ENCODE measurements around the gene SPO11.

DNA sequence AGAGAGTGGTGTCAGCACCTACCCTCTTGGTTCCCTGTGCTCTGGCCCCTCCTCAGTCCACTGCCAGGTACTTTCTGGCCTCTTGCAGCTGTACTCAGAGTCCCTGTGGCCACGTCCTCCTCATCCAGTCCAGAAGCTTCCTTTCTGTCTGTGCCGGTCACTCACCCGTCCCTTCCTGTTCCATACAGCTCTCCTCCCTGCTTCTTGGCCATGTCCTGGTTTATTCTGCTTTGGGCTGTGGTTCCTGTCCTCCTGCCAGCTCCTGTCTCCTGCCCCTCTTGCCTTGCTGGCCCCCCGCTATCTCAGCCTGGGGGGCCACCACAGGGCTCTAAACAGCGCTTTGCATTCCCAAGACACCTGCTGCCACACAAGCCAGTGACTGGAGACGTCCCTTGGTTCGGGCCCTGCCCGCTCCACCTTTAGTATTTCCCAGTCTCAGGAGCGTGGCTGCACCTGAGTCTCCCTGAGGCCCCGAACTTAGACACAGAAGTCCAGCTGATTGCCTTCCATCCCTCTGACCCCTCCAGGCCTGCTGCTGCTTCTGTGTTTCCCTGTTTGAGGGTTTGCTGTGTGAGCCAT, 46.1 kb downstream of the SPO11 start:
- TF ChIP-seq, protein P1, sequence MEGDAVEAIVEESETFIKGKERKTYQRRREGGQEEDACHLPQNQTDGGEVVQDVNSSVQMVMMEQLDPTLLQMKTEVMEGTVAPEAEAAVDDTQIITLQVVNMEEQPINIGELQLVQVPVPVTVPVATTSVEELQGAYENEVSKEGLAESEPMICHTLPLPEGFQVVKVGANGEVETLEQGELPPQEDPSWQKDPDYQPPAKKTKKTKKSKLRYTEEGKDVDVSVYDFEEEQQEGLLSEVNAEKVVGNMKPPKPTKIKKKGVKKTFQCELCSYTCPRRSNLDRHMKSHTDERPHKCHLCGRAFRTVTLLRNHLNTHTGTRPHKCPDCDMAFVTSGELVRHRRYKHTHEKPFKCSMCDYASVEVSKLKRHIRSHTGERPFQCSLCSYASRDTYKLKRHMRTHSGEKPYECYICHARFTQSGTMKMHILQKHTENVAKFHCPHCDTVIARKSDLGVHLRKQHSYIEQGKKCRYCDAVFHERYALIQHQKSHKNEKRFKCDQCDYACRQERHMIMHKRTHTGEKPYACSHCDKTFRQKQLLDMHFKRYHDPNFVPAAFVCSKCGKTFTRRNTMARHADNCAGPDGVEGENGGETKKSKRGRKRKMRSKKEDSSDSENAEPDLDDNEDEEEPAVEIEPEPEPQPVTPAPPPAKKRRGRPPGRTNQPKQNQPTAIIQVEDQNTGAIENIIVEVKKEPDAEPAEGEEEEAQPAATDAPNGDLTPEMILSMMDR (IDR thresholded peaks at IDR 0.05; ENCODE audit: low read depth, low read length) = no peak
- TF ChIP-seq EZH2phosphoT487 (IDR thresholded peaks at IDR 0.05; ENCODE audit: low read depth) = no peak
